ENCODE results near the gene BMP4. TPM values are rescaled to one million over a fixed set of nuclear protein-coding genes. Genes with fewer than 3 reads are reported as not detected.

The BMP4 gene
- total and polyA plus RNA-seq, 2 donors (not counting 1 experiment from before 2014, with no cell fraction given) = not detected

DNA sequence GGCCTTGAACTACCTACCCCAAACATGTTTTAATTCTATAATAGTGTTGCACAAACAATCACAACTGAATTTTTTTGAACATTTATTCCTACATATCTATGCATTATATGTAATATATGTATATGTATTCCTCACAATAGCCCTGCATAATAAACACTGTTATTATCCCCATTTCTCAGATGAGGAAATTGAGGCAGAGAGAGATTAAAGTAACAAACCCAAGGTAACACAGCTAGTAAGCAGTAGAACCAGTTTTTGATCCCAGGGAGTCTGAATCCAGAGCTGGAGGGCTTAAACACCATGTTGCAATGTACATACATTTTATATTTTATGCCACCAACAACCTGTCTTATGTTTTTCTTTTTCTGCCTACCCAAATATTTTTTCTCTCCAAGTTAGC, 26.5 kb upstream of the BMP4 start:
- ChIA-PET CTCF (no interaction called here), POLR2A (interaction anchor here (0.6 kb wide), 1 partner anchor 1867 kb away, joined by 3 read pairs; no protein-coding TSS in a partner anchor)
- H3K4me2 ChIP-seq (replicated peaks; ENCODE audit: low read depth, low read length, poor library complexity, severe bottlenecking) = no peak overlapping the region
- no peaks in the 10 kb centered on the region for H3K4me1 Mint-ChIP-seq
- no peak overlapping the region for H3K4me3 ChIP-seq (ENCODE audit: control extremely low read depth in 1 of 5, extremely low read depth in 1 of 5, insufficient read depth in 1 of 5, low read depth in 2 of 5, low read length in 4 of 5)
- ATAC-seq (ENCODE audit: low read depth) (no peak), DNase-seq (no peak)
- no peak overlapping the region for H2AFZ ChIP-seq (ENCODE audit: insufficient read depth, low read depth, low read length, poor library complexity, severe bottlenecking)
- H3K79me2 ChIP-seq (ENCODE audit: control insufficient read depth, insufficient read depth, low read length) = no peaks in the 10 kb centered on the region
- intact Hi-C loops (cut with micrococcal nuclease) = no loop called here
- H4K20me1 ChIP-seq (ENCODE audit: control insufficient read depth, insufficient read depth, low read length, poor library complexity, severe bottlenecking) = no peaks in the 10 kb centered on the region
- H3K27me3 ChIP-seq (replicated peaks in 1 of 4; ENCODE audit: control extremely low read depth in 1 of 4, control insufficient read depth in 3 of 4, insufficient read depth in 4 of 4, low read length in 3 of 4) = no peaks in the 10 kb centered on the region
- H3K9ac ChIP-seq (ENCODE audit: low read length) = no peak overlapping the region
- no peaks in the 10 kb centered on the region for H3K36me3 ChIP-seq (replicated peaks in 1 of 2; ENCODE audit: control extremely low read depth in 1 of 2, control insufficient read depth in 1 of 2, extremely low read depth in 1 of 2, insufficient read depth in 2 of 2, low read length in 1 of 2)
- no peaks in the 10 kb centered on the region for H3K4me1 ChIP-seq (ENCODE audit: control insufficient read depth in 2 of 2, insufficient read depth in 2 of 2, low read length in 2 of 2)
- no peak overlapping the region for H3K27ac Mint-ChIP-seq
- H3K27ac ChIP-seq (ENCODE audit: low read length in 2 of 2) = no peak overlapping the region
- peaks cover 4% of the 10 kb centered on the region for H3K27me3 Mint-ChIP-seq
- H3K9me3 Mint-ChIP-seq (ENCODE audit: insufficient read depth) = peaks cover 14% of the 10 kb centered on the region
- no peak for TF ChIP-seq EZH2 (IDR thresholded peaks at IDR 0.05; ENCODE audit: borderline replicate concordance, insufficient read depth, low read depth, low read length, poor library complexity, severe bottlenecking)
- TF ChIP-seq, protein P1, sequence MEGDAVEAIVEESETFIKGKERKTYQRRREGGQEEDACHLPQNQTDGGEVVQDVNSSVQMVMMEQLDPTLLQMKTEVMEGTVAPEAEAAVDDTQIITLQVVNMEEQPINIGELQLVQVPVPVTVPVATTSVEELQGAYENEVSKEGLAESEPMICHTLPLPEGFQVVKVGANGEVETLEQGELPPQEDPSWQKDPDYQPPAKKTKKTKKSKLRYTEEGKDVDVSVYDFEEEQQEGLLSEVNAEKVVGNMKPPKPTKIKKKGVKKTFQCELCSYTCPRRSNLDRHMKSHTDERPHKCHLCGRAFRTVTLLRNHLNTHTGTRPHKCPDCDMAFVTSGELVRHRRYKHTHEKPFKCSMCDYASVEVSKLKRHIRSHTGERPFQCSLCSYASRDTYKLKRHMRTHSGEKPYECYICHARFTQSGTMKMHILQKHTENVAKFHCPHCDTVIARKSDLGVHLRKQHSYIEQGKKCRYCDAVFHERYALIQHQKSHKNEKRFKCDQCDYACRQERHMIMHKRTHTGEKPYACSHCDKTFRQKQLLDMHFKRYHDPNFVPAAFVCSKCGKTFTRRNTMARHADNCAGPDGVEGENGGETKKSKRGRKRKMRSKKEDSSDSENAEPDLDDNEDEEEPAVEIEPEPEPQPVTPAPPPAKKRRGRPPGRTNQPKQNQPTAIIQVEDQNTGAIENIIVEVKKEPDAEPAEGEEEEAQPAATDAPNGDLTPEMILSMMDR (IDR thresholded peaks at IDR 0.05) = no peak
- peaks cover 5 to 11% (median 5%) of the 10 kb centered on the region in 3 donors for H3K9me3 ChIP-seq (ENCODE audit: control extremely low read depth in 1 of 3, control insufficient read depth in 2 of 3, insufficient read depth in 1 of 3, low read length in 2 of 3)
- no peak overlapping the region for H3K4me3 Mint-ChIP-seq

DNA sequence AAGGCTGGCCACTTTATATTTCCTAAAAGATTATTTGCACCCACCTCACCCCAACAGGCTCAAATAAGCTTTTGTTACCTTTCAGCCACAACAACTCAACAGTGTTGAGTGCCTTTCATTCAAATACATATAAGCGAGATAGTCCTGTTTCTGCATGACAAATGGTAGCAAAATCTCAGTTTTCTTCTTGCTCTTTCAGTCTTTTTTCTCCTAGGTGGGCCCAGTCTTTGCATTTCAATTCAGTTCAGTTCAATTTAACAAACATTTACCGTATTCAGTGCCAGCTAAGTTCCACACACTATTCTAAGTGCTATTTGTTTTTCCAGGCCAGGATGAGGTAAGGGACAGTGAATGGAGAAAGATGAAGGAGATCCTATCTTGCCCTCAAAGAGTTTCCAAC, 25.9 kb upstream of the BMP4 start:
- intact Hi-C loops (cut with micrococcal nuclease) = no loop called here
- H3K36me3 ChIP-seq (replicated peaks in 1 of 2; ENCODE audit: control extremely low read depth in 1 of 2, control insufficient read depth in 1 of 2, extremely low read depth in 1 of 2, insufficient read depth in 2 of 2, low read length in 1 of 2) = no peaks in the 10 kb centered on the region
- no peak overlapping the region for H3K9ac ChIP-seq (ENCODE audit: low read length)
- H3K27ac Mint-ChIP-seq = no peak overlapping the region
- H3K4me1 Mint-ChIP-seq = no peaks in the 10 kb centered on the region
- 100% methylated on average over 1 of the region's 2 CpGs for WGBS (ENCODE audit: insufficient coverage)
- no peak overlapping the region for H2AFZ ChIP-seq (ENCODE audit: insufficient read depth, low read depth, low read length, poor library complexity, severe bottlenecking)
- TF ChIP-seq EZH2 (IDR thresholded peaks at IDR 0.05; ENCODE audit: borderline replicate concordance, insufficient read depth, low read depth, low read length, poor library complexity, severe bottlenecking) = no peak
- TF ChIP-seq, protein P1 (IDR thresholded peaks at IDR 0.05) = no peak
- H3K9me3 ChIP-seq (ENCODE audit: control extremely low read depth in 1 of 3, control insufficient read depth in 2 of 3, insufficient read depth in 1 of 3, low read length in 2 of 3) = peaks cover 5 to 11% (median 5%) of the 10 kb centered on the region in 3 donors
- peaks cover 14% of the 10 kb centered on the region for H3K9me3 Mint-ChIP-seq (ENCODE audit: insufficient read depth)
- H3K4me3 Mint-ChIP-seq = no peak overlapping the region
- H4K20me1 ChIP-seq (ENCODE audit: control insufficient read depth, insufficient read depth, low read length, poor library complexity, severe bottlenecking) = no peaks in the 10 kb centered on the region
- no peaks in the 10 kb centered on the region for H3K4me1 ChIP-seq (ENCODE audit: control insufficient read depth in 2 of 2, insufficient read depth in 2 of 2, low read length in 2 of 2)
- CTCF ChIA-PET = no interaction called here
- H3K27me3 Mint-ChIP-seq = peaks cover 4% of the 10 kb centered on the region
- no peak for ATAC-seq (ENCODE audit: low read depth)
- no peak overlapping the region for H3K4me2 ChIP-seq (replicated peaks; ENCODE audit: low read depth, low read length, poor library complexity, severe bottlenecking)
- H3K4me3 ChIP-seq (ENCODE audit: control extremely low read depth in 1 of 5, extremely low read depth in 1 of 5, insufficient read depth in 1 of 5, low read depth in 2 of 5, low read length in 4 of 5) = no peak overlapping the region
- H3K79me2 ChIP-seq (ENCODE audit: control insufficient read depth, insufficient read depth, low read length) = no peaks in the 10 kb centered on the region
- DNase-seq = no peak
- H3K27ac ChIP-seq (ENCODE audit: low read length in 2 of 2) = no peak overlapping the region
- no peaks in the 10 kb centered on the region for H3K27me3 ChIP-seq (replicated peaks in 1 of 4; ENCODE audit: control extremely low read depth in 1 of 4, control insufficient read depth in 3 of 4, insufficient read depth in 4 of 4, low read length in 3 of 4)
- POLR2A ChIA-PET = no interaction called here
